ENCODE measurements around the gene CLCC1. TPM values are rescaled to one million over a fixed set of nuclear protein-coding genes. Genes with fewer than 3 reads are reported as not detected.
"Not testable (repeated sequence)": the region's sequence is repeated elsewhere in the genome, so short reads cannot be mapped to it uniquely, and the experiment has no call there.

Gene CLCC1
- total RNA-seq (32.1 TPM), polyA plus RNA-seq (ENCODE audit: insufficient read depth, low read depth, low replicate concordance) (10.7 TPM)
- long read RNA-seq, donor 1, full-length matches to known transcripts: 1 of 1 reads
- long read RNA-seq, donor 1, partial matches to known transcripts: 0 of 1 reads
- long read RNA-seq, donor 1, other reads (novel, unspliced or antisense): 0 of 1 reads
- long read RNA-seq, donor 2: 0 reads
- long read RNA-seq, donor 3, full-length matches to known transcripts: 2 of 2 reads
- long read RNA-seq, donor 3, partial matches to known transcripts: 0 of 2 reads
- long read RNA-seq, donor 3, other reads (novel, unspliced or antisense): 0 of 2 reads
- long read RNA-seq, donor 4, full-length matches to known transcripts: 1 of 1 reads
- long read RNA-seq, donor 4, partial matches to known transcripts: 0 of 1 reads
- long read RNA-seq, donor 4, other reads (novel, unspliced or antisense): 0 of 1 reads
- long read RNA-seq, donor 5: 0 reads
- long read RNA-seq, donor 6, full-length matches to known transcripts: 1 of 1 reads
- long read RNA-seq, donor 6, partial matches to known transcripts: 0 of 1 reads
- long read RNA-seq, donor 6, other reads (novel, unspliced or antisense): 0 of 1 reads
- long read RNA-seq, donor 7, full-length matches to known transcripts: 13 of 40 reads
- long read RNA-seq, donor 7, partial matches to known transcripts: 3 of 40 reads
- long read RNA-seq, donor 7, other reads (novel, unspliced or antisense): 24 of 40 reads
- long read RNA-seq, donor 8, full-length matches to known transcripts: 1 of 1 reads
- long read RNA-seq, donor 8, partial matches to known transcripts: 0 of 1 reads
- long read RNA-seq, donor 8, other reads (novel, unspliced or antisense): 0 of 1 reads
- long read RNA-seq, donor 9, full-length matches to known transcripts: 1 of 1 reads
- long read RNA-seq, donor 9, partial matches to known transcripts: 0 of 1 reads
- long read RNA-seq, donor 9, other reads (novel, unspliced or antisense): 0 of 1 reads
- long read RNA-seq, donor 10, full-length matches to known transcripts: 2 of 9 reads
- long read RNA-seq, donor 10, partial matches to known transcripts: 7 of 9 reads
- long read RNA-seq, donor 10, other reads (novel, unspliced or antisense): 0 of 9 reads

GRCh38 chr1:108963052-108963686 lies at the start of gene CLCC1:
Gene CLCC1 (minus strand): TSS chr1:108963484. CDS start chr1:108950437, 13,047 bp downstream.
- Histone ChIP-seq H3K9ac (ENCODE audit: low read length in 3 of 3) (peak within 1 kb of the TSS; percentile 68 to 94 (median 71)), H3K4me1 (ENCODE audit: control insufficient read depth in 2 of 3, insufficient read depth in 2 of 3, low read depth in 1 of 3, low read length in 3 of 3) (peaks cover 0 to 3% (median 0%) of the 10 kb centered on the region in 3 donors), H3K27me3 (ENCODE audit: control insufficient read depth, insufficient read depth, low read length) (no peaks in the 10 kb centered on the region), H3K27ac (ENCODE audit: low read depth in 2 of 2, low read length in 2 of 2) (peak within 1 kb of the TSS; percentile 93 to 96), H3K4me3 (ENCODE audit: low read length in 3 of 3) (peak within 1 kb of the TSS; percentile 72 to 89 (median 76)), H3K36me3 (ENCODE audit: control insufficient read depth in 2 of 3, insufficient read depth in 3 of 3, low read length in 3 of 3) (peaks cover 0 to under 1% (median 0%) of the 10 kb centered on the region in 3 donors), H3K9me3 (ENCODE audit: control insufficient read depth in 2 of 3, insufficient read depth in 1 of 3, low read length in 3 of 3) (no peaks in the 10 kb centered on the region)
- intact Hi-C loops (cut with DNase I): no loop called here
- FAIRE-seq (no peak), DNase-seq (peak; percentile 93 to 97 (median 94))
- no peak for TF ChIP-seq CTCF (IDR thresholded peaks at IDR 0.05; ENCODE audit: borderline replicate concordance, extremely low read depth, insufficient read depth)

DNA sequence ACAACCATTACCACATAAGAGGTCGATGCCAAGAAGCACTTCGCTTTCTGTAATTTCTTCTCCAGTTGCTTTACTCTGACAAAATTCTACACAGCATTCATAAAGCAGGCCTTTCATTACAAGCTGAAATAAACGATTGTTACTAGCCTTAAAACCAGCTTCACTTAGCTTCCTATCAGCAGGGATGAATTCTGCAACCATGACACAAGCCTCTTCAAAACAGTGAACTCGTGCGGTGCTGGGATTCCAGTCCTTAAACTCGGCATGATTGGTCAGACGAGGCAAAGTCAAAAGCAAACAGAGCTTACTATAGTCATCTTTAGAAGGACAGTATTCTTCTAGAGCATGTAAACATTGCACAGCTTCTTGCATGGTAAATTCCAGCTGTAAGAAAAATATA lies 48.1 kb upstream of the CLCC1 start:
- Histone ChIP-seq H3K9me3 (ENCODE audit: control insufficient read depth in 2 of 3, insufficient read depth in 1 of 3, low read length in 3 of 3) (no peaks in the 10 kb centered on the region), H3K9ac (ENCODE audit: low read length in 3 of 3) (no peak overlapping the region), H3K27ac (ENCODE audit: low read depth in 2 of 2, low read length in 2 of 2) (no peak overlapping the region), H3K36me3 (ENCODE audit: control insufficient read depth in 2 of 3, insufficient read depth in 3 of 3, low read length in 3 of 3) (peaks cover 3 to 21% (median 11%) of the 10 kb centered on the region in 3 donors), H3K27me3 (ENCODE audit: control insufficient read depth, insufficient read depth, low read length) (no peaks in the 10 kb centered on the region), H3K4me1 (ENCODE audit: control insufficient read depth in 2 of 3, insufficient read depth in 2 of 3, low read depth in 1 of 3, low read length in 3 of 3) (no peaks in the 10 kb centered on the region), H3K4me3 (ENCODE audit: low read length in 3 of 3) (no peak overlapping the region)
- DNase-seq (no peak), FAIRE-seq (no peak)
- intact Hi-C loops (cut with DNase I): no loop called here
- no peak for TF ChIP-seq CTCF (IDR thresholded peaks at IDR 0.05; ENCODE audit: borderline replicate concordance, extremely low read depth, insufficient read depth)

GRCh38 chr1:108996622-108997021 lies 33.3 kb upstream of the CLCC1 start:
- H3K27ac ChIP-seq (ENCODE audit: low read depth in 2 of 2, low read length in 2 of 2); DNase-seq; intact Hi-C loops (cut with DNase I); FAIRE-seq; H3K9me3 ChIP-seq (ENCODE audit: control insufficient read depth in 2 of 3, insufficient read depth in 1 of 3, low read length in 3 of 3); H3K4me1 ChIP-seq (ENCODE audit: control insufficient read depth in 2 of 3, insufficient read depth in 2 of 3, low read depth in 1 of 3, low read length in 3 of 3); H3K27me3 ChIP-seq (ENCODE audit: control insufficient read depth, insufficient read depth, low read length); H3K9ac ChIP-seq (ENCODE audit: low read length in 3 of 3); H3K4me3 ChIP-seq (ENCODE audit: low read length in 3 of 3): not testable (repeated sequence)
- peaks cover 2 to 22% (median 5%) of the 10 kb centered on the region in 3 donors for H3K36me3 ChIP-seq (ENCODE audit: control insufficient read depth in 2 of 3, insufficient read depth in 3 of 3, low read length in 3 of 3)

All from kidney (tissue), 22 donors.